GM06990 (cell line): ENCODE measurements around the gene LIN7B.

Source experiments
- DNase-seq: peaks from one replicate; pipeline ENCODE4 v3.0.0-alpha.2; 2011; ENCODE audit not compliant: insufficient read length; ENCODE audit errors: extremely low read depth
- H3K27me3 ChIP-seq: replicated peaks from 2 replicates; pipeline ENCODE4 v1.6.0; 2011; ENCODE audit warnings: low read length; ENCODE audit not compliant: control insufficient read depth, insufficient read depth
- H3K36me3 ChIP-seq: 2 replicates; pipeline ENCODE4 v1.5.1; 2011; ENCODE audit warnings: low read length; ENCODE audit not compliant: control insufficient read depth, insufficient read depth
- H3K4me3 ChIP-seq: replicated peaks from 2 replicates; pipeline ENCODE4 v1.5.1; 2011; ENCODE audit warnings: low read depth, mild to moderate bottlenecking, control low read depth, low read length
- TF ChIP-seq, protein P1 (sequence below): IDR thresholded peaks from 2 replicates; pipeline ENCODE4 v1.5.1; 2011; ENCODE audit warnings: low read length, control low read depth, mild to moderate bottlenecking, inconsistent platforms; ENCODE audit not compliant: insufficient read depth, poor library complexity, severe bottlenecking

The LIN7B gene

DNA sequence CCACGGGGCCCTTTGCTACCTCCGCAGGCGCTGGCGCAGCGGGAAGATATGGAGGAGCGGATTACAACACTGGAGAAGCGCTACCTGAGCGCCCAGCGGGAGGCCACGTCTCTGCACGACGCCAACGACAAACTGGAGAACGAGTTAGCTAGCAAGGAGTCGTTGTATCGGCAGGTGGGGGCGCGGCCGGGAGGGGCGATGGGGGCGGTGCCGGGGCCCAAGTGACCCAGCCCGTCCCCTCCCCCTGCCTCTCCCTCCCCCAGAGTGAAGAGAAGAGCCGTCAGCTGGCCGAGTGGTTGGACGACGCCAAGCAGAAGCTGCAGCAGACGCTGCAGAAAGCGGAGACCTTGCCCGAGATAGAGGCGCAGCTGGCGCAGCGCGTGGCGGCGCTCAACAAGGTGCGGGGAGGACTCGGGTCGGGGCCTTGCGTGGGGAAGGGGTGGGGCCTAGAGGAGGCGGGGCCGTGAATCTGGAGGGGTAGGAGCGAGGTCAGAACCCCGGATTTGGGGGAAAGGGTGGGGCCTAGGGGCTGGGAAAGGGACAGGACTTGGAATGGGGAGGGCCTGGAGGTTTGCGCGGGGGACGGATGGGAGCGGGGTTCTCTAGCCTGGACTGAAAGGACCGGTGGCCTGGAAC is 18.9 kb downstream of the LIN7B start:
- DNase-seq = no peak
- Histone ChIP-seq H3K27me3 (no peaks in the 10 kb centered on the region), H3K4me3 (no peak overlapping the region), H3K36me3 (no peaks in the 10 kb centered on the region)
- TF ChIP-seq, protein P1, sequence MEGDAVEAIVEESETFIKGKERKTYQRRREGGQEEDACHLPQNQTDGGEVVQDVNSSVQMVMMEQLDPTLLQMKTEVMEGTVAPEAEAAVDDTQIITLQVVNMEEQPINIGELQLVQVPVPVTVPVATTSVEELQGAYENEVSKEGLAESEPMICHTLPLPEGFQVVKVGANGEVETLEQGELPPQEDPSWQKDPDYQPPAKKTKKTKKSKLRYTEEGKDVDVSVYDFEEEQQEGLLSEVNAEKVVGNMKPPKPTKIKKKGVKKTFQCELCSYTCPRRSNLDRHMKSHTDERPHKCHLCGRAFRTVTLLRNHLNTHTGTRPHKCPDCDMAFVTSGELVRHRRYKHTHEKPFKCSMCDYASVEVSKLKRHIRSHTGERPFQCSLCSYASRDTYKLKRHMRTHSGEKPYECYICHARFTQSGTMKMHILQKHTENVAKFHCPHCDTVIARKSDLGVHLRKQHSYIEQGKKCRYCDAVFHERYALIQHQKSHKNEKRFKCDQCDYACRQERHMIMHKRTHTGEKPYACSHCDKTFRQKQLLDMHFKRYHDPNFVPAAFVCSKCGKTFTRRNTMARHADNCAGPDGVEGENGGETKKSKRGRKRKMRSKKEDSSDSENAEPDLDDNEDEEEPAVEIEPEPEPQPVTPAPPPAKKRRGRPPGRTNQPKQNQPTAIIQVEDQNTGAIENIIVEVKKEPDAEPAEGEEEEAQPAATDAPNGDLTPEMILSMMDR = no peak

DNA sequence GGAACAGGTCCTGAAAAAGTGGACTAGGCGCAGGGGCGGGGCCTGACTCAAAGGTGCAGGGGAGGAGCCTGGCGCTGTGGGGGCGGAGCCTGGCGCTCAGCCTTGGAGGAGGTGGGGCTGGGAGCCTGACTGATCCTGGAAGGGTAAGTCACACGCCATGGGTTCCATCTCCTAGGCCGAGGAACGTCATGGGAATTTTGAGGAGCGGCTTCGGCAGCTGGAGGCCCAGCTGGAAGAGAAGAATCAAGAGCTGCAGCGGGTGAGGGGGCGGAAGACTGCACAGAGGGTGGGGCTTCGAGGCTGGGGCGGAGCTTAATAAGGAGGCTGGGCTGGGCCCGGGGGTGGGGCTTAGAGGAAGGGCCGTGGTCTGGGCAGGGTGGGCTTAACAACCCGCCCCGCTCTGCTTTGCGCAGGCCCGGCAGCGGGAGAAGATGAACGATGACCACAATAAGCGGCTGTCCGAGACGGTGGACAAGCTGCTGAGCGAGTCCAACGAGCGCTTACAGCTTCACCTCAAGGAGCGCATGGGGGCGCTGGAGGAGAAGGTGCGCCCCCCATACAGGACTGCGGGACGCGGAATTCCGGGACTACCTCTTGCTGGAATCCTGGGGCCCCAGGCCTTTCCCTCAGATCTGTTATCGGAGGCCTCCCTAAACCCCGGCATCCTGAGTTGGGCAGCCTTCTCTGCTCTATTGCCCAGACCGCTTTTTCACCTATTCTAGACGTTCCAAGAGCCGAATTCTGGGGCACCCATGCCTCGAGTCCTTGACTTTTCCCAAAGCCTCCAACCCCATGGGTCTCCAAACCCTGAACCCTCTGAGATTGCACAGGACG is 19.7 kb downstream of the LIN7B start:
- DNase-seq = no peak
- H3K27me3 ChIP-seq = no peaks in the 10 kb centered on the region
- no peak overlapping the region for H3K4me3 ChIP-seq
- TF ChIP-seq, protein P1 = no peak
- H3K36me3 ChIP-seq = no peaks in the 10 kb centered on the region

DNA sequence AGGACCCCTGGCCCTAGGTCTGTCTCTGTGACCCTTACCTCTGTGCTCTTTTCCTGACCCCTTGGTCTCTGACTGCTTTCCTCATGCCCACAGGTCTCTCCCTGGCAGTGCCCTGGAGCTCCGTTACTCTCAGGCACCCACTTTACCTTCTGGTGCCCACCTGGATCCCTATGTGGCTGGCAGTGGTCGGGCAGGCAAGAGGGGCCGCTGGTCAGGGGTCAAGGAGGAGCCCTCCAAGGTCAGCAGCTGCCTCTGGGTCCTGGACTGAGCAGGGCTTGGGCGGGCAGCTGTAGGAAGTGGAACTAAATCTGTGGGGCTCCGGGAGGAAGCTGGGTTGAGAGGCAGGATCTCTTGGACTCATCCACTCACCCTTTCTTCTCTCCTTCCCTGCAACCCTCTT is 21.5 kb downstream of the LIN7B start:
- Histone ChIP-seq H3K36me3 (no peaks in the 10 kb centered on the region), H3K27me3 (no peaks in the 10 kb centered on the region), H3K4me3 (no peak overlapping the region)
- TF ChIP-seq, protein P1 = no peak
- no peak for DNase-seq

DNA sequence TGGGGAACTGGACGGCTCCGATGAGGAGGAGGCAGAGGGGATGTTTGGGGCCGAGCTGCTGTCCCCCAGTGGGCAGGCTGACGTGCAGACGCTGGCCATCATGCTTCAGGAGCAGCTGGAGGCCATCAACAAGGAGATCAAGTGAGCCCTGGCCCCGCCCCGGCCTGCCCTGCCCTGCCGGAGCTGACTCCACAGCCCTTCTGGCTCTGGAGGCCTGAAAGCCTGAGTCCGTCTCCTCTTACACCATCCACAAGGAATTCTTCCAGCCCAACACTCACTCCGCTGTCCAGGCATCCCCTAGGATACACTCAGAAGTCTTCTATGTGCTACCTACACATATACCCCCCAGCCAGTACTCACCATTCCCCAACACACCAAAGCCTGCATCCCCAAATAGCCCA is 22.6 kb downstream of the LIN7B start:
- no peaks in the 10 kb centered on the region for H3K36me3 ChIP-seq
- H3K27me3 ChIP-seq = no peaks in the 10 kb centered on the region
- DNase-seq = no peak
- no peak overlapping the region for H3K4me3 ChIP-seq
- TF ChIP-seq, protein P1 = no peak

DNA sequence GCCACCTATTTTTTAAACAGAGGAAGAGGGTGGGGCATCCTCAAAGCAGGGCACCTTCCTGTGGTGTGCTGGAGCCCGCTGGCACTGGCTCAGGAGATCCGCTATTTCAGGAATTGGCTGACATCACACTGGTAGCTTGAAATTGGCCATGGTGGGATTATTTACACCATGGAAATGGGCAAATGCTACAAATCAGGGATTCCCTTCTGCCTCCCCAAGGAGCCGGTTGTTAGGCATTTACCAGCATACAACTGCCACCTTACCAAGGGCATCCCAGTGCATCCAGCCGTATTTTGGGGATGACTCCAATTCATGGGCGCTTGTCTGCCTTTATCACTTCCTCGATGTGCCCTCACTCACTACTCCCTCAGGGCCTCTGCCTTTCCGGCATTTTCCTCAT is 26.8 kb downstream of the LIN7B start:
- H3K27me3 ChIP-seq = no peaks in the 10 kb centered on the region; the same call in 1 of the 2 replicates
- TF ChIP-seq, protein P1 = no peak
- no peak overlapping the region for H3K4me3 ChIP-seq
- no peaks in the 10 kb centered on the region for H3K36me3 ChIP-seq
- no peak for DNase-seq
